ENCODE results near the gene FGF8. TPM values are rescaled to one million over a fixed set of nuclear protein-coding genes. Genes with fewer than 3 reads are reported as not detected.

Gene FGF8
- total and polyA plus RNA-seq, 10 of the 15 experiments (the other 5 are each of a cell fraction or from before 2014, with no cell fraction given): 0.08 to 0.43 (median 0.17) TPM; not detected in 7

- TF ChIP-seq CBX5 (IDR thresholded peaks at IDR 0.05; ENCODE audit: low read depth) (no peak), ZBED1 (IDR thresholded peaks at IDR 0.05; ENCODE audit: borderline replicate concordance) (no peak), CHD2 (IDR thresholded peaks at IDR 0.05; ENCODE audit: borderline replicate concordance, low read depth, low read length) (no peak), SKIL (IDR thresholded peaks at IDR 0.05; ENCODE audit: low read depth, poor library complexity, severe bottlenecking) (no peak)
Measured at GRCh38 chr10:101759309-101760247, 16.3 kb downstream of the FGF8 start (continued).

- CTCF ChIA-PET: interaction anchor here (2.2 kb wide), 1 partner anchor 22 kb away, joined by 7 read pairs; no protein-coding TSS in a partner anchor
- POLR2A ChIA-PET: no interaction called here
- in situ Hi-C loops (cut with MboI): no loop called here
- Histone ChIP-seq H3K27me3 (replicated peaks in 1 of 2; ENCODE audit: control insufficient read depth in 2 of 2, insufficient read depth in 2 of 2, low read length in 1 of 2) (no peaks in the 10 kb centered on the region; a peak in 1 of 4 replicates), H3K27ac (ENCODE audit: control insufficient read depth, insufficient read depth) (no peak overlapping the region), H3K79me2 (ENCODE audit: control insufficient read depth, insufficient read depth, low read length) (no peaks in the 10 kb centered on the region), H2AFZ (ENCODE audit: control insufficient read depth, low read depth, low read length) (no peak overlapping the region), H3K4me1 (ENCODE audit: control insufficient read depth, insufficient read depth, low read length) (no peaks in the 10 kb centered on the region), H4K20me1 (ENCODE audit: control insufficient read depth, insufficient read depth) (no peaks in the 10 kb centered on the region), H3K9me3 (replicated peaks; ENCODE audit: control insufficient read depth, insufficient read depth, low read length) (no peaks in the 10 kb centered on the region), H3K4me2 (ENCODE audit: control insufficient read depth, insufficient read depth) (no peak overlapping the region), H3K36me3 (ENCODE audit: control insufficient read depth in 2 of 2, insufficient read depth in 2 of 2, low read length in 1 of 2) (no peaks in the 10 kb centered on the region), H3K4me3 (no peak overlapping the region), H3K9ac (ENCODE audit: control insufficient read depth, insufficient read depth, low read length) (no peak overlapping the region)
- no peak for FAIRE-seq
- WGBS (ENCODE audit: insufficient coverage, insufficient replicate concordance, low lambda C conversion rate, missing lambda C conversion rate): 0% methylated on average over 2 of the region's 2 CpGs
- no peak for ATAC-seq
- RAD21 ChIA-PET (ENCODE audit: unreplicated experiment): no interaction called here
- no TSS peak for BruUV-seq (replicated peaks)
- DNase-seq (ENCODE audit: low read depth, low spot score): no peak
- intact Hi-C loops (cut with micrococcal nuclease; ENCODE audit: unreplicated experiment): no loop called here
- SMC1A ChIA-PET (ENCODE audit: uncharacterized antibody, unreplicated experiment): interaction anchor here (1.2 to 1.4 kb wide), 2 partner anchors 10 to 188 kb away, joined by 3 to 4 read pairs; no protein-coding TSS in a partner anchor
- TF ChIP-seq HDAC2 (IDR thresholded peaks at IDR 0.05) (no peak), SMARCA5 (IDR thresholded peaks at IDR 0.05) (no peak), EZH2 (IDR thresholded peaks at IDR 0.05; ENCODE audit: borderline replicate concordance, control insufficient read depth, low read depth, low read length) (no peak), ZBTB40 (IDR thresholded peaks at IDR 0.05; ENCODE audit: borderline replicate concordance) (no peak), JUND (IDR thresholded peaks at IDR 0.05; ENCODE audit: low read depth, low read length) (no peak), NBN (IDR thresholded peaks at IDR 0.05) (no peak), NR2C2 (IDR thresholded peaks at IDR 0.05; ENCODE audit: borderline replicate concordance, control insufficient read depth, insufficient read length, low read depth) (no peak), NFYB (IDR thresholded peaks at IDR 0.05; ENCODE audit: insufficient read depth, low read depth, low read length) (no peak), E4F1 (IDR thresholded peaks at IDR 0.05; ENCODE audit: borderline replicate concordance, partially characterized antibody) (no peak)
Measured at GRCh38 chr10:101758858-101759257, 17.1 kb downstream of the FGF8 start.
